SK-N-SH (cell line): ENCODE results near the gene CDKAL1. TPM values are rescaled to one million over a fixed set of nuclear protein-coding genes. Genes with fewer than 3 reads are reported as not detected.

Experiments used
- CTCF ChIA-PET: fragments of 300-600, 350-600 bp; formaldehyde crosslinking; extraction: SDS; loops from one replicate; lab custom pipeline; 2021; lab: Yijun Ruan, JAX
- POLR2A ChIA-PET: fragments of 350-600 bp; sonication (Branson Sonifier 250); formaldehyde crosslinking; extraction: SDS; loops from one replicate; lab custom pipeline; 2020; ENCODE audit warnings: antibody characterized with exemption, inconsistent platforms; lab: Yijun Ruan, JAX
- DNase-seq: peaks from one replicate; pipeline ENCODE4 v3.0.0; 2012
- H2AFZ ChIP-seq: fragments of 200-600 bp; sonication (generic); 2 replicates; pipeline ENCODE4 v1.8.1; 2016; ENCODE audit warnings: antibody characterized with exemption, mild to moderate bottlenecking, low read depth
- H3F3A ChIP-seq: fragments of 200-600 bp; sonication (generic); replicated peaks from 2 replicates; pipeline ENCODE3; 2016; ENCODE audit warnings: antibody characterized with exemption, mild to moderate bottlenecking; ENCODE audit not compliant: insufficient read depth
- H3K27ac ChIP-seq, 2 experiments: fragments of 200-500 bp in 1 of 2; fragments of 200-600 bp in 1 of 2; sonication (Bioruptor generic) in 1 of 2; sonication (generic), shearing (Covaris generic) in 1 of 2; 2 replicates each; pipeline versions ENCODE4 v1.5.1 to v1.6.1; 2014 to 2016; ENCODE audit warnings: low read depth in 2 of 2, inconsistent platforms in 1 of 2, low read length in 1 of 2, mild to moderate bottlenecking in 1 of 2, mixed read lengths in 1 of 2
- H3K27me3 ChIP-seq: fragments of 200-600 bp; sonication (generic), shearing (Covaris generic); 2 replicates; pipeline ENCODE4 v1.6.1; 2016; ENCODE audit warnings: mixed run types; ENCODE audit not compliant: insufficient read depth
- H3K36me3 ChIP-seq, 2 experiments: fragments of 200-500 bp in 1 of 2; fragments of 200-600 bp in 1 of 2; sonication (Bioruptor generic) in 1 of 2; sonication (generic) in 1 of 2; replicated peaks in 1 of 2; 2 replicates each; pipeline versions ENCODE3 to v1.5.1; 2014 to 2016; ENCODE audit warnings: low read length in 1 of 2, mild to moderate bottlenecking in 1 of 2; ENCODE audit not compliant: insufficient read depth in 2 of 2, control insufficient read depth in 1 of 2
- H3K4me1 ChIP-seq, 2 experiments: fragments of 200-500 bp in 1 of 2; fragments of 200-600 bp in 1 of 2; sonication (Bioruptor generic) in 1 of 2; sonication (generic), shearing (Covaris generic) in 1 of 2; 2 replicates each; pipeline versions ENCODE4 v1.5.1 to v1.6.1; 2014 to 2016; ENCODE audit warnings: low read depth in 1 of 2, low read length in 1 of 2, mixed run types in 1 of 2; ENCODE audit not compliant: insufficient read depth in 2 of 2, control insufficient read depth in 1 of 2
- H3K4me2 ChIP-seq: fragments of 200-600 bp; sonication (generic), shearing (Covaris generic); 2 replicates; pipeline ENCODE4 v1.6.1; 2017; ENCODE audit warnings: mixed run types
- H3K4me3 ChIP-seq, 2 experiments: fragments of 200-500 bp in 1 of 2; fragments of 200-600 bp in 1 of 2; sonication (Bioruptor generic) in 1 of 2; sonication (generic), shearing (Covaris generic) in 1 of 2; 2 replicates each; pipeline versions ENCODE4 v1.5.1 to v1.8.1; 2014 to 2016; ENCODE audit warnings: low read depth in 2 of 2, inconsistent platforms in 1 of 2, low read length in 1 of 2, mild to moderate bottlenecking in 1 of 2, mixed read lengths in 1 of 2, moderate library complexity in 1 of 2
- H3K79me2 ChIP-seq: fragments of 200-600 bp; sonication (generic); 2 replicates; pipeline ENCODE4 v1.8.1; 2017; ENCODE audit warnings: mild to moderate bottlenecking; ENCODE audit not compliant: insufficient read depth
- H3K9ac ChIP-seq: fragments of 200-600 bp; sonication (generic); 2 replicates; pipeline ENCODE4 v1.6.1; 2017; ENCODE audit warnings: mixed run types
- H3K9me2 ChIP-seq: fragments of 200-600 bp; sonication (generic); 2 replicates; pipeline ENCODE4 v1.6.1; 2017; ENCODE audit warnings: mixed run types
- H3K9me3 ChIP-seq: fragments of 200-600 bp; sonication (generic); 2 replicates; pipeline ENCODE4 v1.6.1; 2017; ENCODE audit warnings: mixed run types, mild to moderate bottlenecking, moderate library complexity
- H4K20me1 ChIP-seq: fragments of 200-600 bp; sonication (generic); 2 replicates; pipeline ENCODE4 v1.6.1; 2017; ENCODE audit warnings: mild to moderate bottlenecking, mixed run types; ENCODE audit not compliant: insufficient read depth
- CHD2 ChIP-seq: fragments of 150-350 bp; IDR thresholded peaks from 2 replicates; pipeline ENCODE4 v1.6.1; 2018; ENCODE audit warnings: low read length; ENCODE audit not compliant: partially characterized antibody
- FOXJ3 ChIP-seq: sonication (generic); formaldehyde crosslinking; IDR thresholded peaks from 2 replicates; pipeline ENCODE4 v1.5.1; 2020; ENCODE audit warnings: mild to moderate bottlenecking, missing genetic modification reagents
- MEF2A ChIP-seq: IDR thresholded peaks from 2 replicates; pipeline ENCODE4 v1.4.0; 2012; ENCODE audit warnings: low read depth, borderline replicate concordance
- MXI1 ChIP-seq: IDR thresholded peaks from 2 replicates; pipeline ENCODE4 v1.6.1; 2012; ENCODE audit warnings: mild to moderate bottlenecking, low read depth, low read length, improper control_type of control experiment
- NFIC ChIP-seq: IDR thresholded peaks from 2 replicates; pipeline ENCODE4 v1.4.0; 2012; ENCODE audit warnings: borderline replicate concordance
- POLR2AphosphoS5 ChIP-seq: IDR thresholded peaks from 2 replicates; pipeline ENCODE4 v1.6.1; 2012; ENCODE audit warnings: low read depth, low read length
- RAD21 ChIP-seq: IDR thresholded peaks from 2 replicates; pipeline ENCODE4 v1.6.1; 2012; ENCODE audit warnings: mild to moderate bottlenecking, low read length
- whole genome bisulfite sequencing: methylation state at CpG from one replicate; pipeline ENCODE4 v1.1.6; 2017; ENCODE audit warnings: low lambda C conversion rate; 5-methylcytosine and 5-hydroxymethylcytosine counted together
- polyA plus RNA-seq, 3 experiments: library from polyadenylated mRNA; depleted of rRNA; stranded (reverse); fragments of >200 nt; gene quantifications; 2 replicates each; pipeline ENCODE4 v1.2.3, GENCODE V29; 2012
- TF ChIP-seq, protein P1 (sequence below): IDR thresholded peaks from 2 replicates; pipeline ENCODE4 v1.4.0; 2012; ENCODE audit warnings: low read depth, borderline replicate concordance
- TF ChIP-seq, protein P2 (sequence below): fragments of 200-600 bp; sonication (generic); IDR thresholded peaks from 2 replicates; pipeline ENCODE4 v1.6.1; 2017; ENCODE audit warnings: antibody characterized with exemption, mild to moderate bottlenecking, moderate library complexity

Gene CDKAL1
- polyA plus RNA-seq, 1 of the 3 experiments (the other 2 are of a cell fraction): 2.6 TPM

DNA sequence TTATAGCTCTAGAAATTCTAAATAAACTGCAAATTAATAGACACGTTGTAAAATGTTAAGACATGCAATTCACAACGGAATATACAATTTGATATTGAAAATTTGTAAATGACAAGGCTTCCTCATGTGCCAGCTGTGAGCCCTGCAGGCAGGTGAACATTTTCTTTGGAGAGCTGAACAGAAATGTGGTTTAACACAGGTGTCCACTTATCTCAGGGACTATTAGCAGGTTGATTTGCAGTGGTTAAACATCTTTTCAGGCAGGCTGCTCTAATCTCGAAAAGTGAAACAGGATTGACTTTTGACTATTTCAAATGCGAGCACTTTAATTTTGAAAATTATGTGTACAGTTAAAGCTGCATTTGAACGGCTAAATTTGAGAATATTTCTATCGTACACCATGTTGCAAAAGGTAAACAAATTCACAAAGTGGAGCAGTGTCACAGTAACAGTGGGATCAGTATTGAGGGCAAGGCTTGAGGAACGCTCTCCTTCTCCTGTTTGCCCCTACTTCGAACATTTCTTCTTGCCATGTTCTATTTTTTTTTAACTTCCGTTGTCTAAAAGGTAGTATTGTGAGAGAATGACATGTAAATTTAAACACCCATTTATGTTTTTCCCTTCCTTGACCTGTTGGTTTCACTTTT is 210.8 kb downstream of the CDKAL1 start:
- Histone ChIP-seq H3K9me2 (no peaks in the 10 kb centered on the region), H3K36me3 (peaks cover 0 to 2% of the 10 kb centered on the region in 2 experiments), H4K20me1 (no peaks in the 10 kb centered on the region), H3F3A (no peaks in the 10 kb centered on the region), H3K4me2 (no peak overlapping the region), H3K9ac (no peak overlapping the region), H3K9me3 (no peaks in the 10 kb centered on the region), H3K79me2 (no peaks in the 10 kb centered on the region; the same call in 1 of the 2 replicates), H3K4me3 (no peak overlapping the region), H3K4me1 (peaks cover 0 to 11% of the 10 kb centered on the region in 2 experiments; a peak in 3 of 4 replicates), H3K27ac (no peak overlapping the region), H2AFZ (no peak overlapping the region), H3K27me3 (no peaks in the 10 kb centered on the region)
- ChIA-PET CTCF (no interaction called here), POLR2A (no interaction called here)
- 96% methylated on average over 9 of the region's 9 CpGs for WGBS
- TF ChIP-seq FOXJ3 (CRISPR knock-in tag) (no peak), NFIC (no peak), RAD21 (no peak), POLR2AphosphoS5 (no peak)
- TF ChIP-seq, protein P1, sequence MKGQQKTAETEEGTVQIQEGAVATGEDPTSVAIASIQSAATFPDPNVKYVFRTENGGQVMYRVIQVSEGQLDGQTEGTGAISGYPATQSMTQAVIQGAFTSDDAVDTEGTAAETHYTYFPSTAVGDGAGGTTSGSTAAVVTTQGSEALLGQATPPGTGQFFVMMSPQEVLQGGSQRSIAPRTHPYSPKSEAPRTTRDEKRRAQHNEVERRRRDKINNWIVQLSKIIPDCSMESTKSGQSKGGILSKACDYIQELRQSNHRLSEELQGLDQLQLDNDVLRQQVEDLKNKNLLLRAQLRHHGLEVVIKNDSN: no peak
- TF ChIP-seq, protein P2, sequence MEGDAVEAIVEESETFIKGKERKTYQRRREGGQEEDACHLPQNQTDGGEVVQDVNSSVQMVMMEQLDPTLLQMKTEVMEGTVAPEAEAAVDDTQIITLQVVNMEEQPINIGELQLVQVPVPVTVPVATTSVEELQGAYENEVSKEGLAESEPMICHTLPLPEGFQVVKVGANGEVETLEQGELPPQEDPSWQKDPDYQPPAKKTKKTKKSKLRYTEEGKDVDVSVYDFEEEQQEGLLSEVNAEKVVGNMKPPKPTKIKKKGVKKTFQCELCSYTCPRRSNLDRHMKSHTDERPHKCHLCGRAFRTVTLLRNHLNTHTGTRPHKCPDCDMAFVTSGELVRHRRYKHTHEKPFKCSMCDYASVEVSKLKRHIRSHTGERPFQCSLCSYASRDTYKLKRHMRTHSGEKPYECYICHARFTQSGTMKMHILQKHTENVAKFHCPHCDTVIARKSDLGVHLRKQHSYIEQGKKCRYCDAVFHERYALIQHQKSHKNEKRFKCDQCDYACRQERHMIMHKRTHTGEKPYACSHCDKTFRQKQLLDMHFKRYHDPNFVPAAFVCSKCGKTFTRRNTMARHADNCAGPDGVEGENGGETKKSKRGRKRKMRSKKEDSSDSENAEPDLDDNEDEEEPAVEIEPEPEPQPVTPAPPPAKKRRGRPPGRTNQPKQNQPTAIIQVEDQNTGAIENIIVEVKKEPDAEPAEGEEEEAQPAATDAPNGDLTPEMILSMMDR: no peak
- no peak for DNase-seq

DNA sequence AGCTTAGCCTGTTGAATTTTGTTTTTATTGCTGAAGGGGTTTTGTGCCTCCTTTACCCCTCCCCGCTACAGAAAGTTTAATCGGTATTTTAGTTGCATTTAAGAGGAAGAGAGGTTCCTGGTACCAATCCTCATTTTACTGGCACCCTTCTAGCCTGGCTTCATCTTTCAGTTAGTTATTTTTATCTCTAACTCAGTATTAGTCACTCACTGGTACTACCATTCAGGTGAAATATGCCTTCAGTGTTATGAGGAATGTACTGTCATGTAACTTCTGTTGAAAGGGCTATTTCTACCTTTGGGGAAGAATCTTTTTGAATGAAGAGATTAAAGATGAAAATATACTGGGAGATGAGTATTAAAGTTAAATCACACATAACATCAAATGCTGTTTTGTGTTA is 211.8 kb downstream of the CDKAL1 start:
- Histone ChIP-seq H3K27me3 (no peaks in the 10 kb centered on the region), H2AFZ (no peak overlapping the region), H4K20me1 (no peaks in the 10 kb centered on the region), H3K4me2 (no peak overlapping the region), H3K4me3 (no peak overlapping the region), H3K9ac (no peak overlapping the region), H3K4me1 (peaks cover 0 to 11% of the 10 kb centered on the region in 2 experiments; a peak in 3 of 4 replicates), H3F3A (no peaks in the 10 kb centered on the region), H3K79me2 (no peaks in the 10 kb centered on the region; the same call in 1 of the 2 replicates), H3K36me3 (no peaks in the 10 kb centered on the region), H3K9me2 (no peaks in the 10 kb centered on the region), H3K9me3 (no peaks in the 10 kb centered on the region)
- no peak for DNase-seq
- ChIA-PET POLR2A (no interaction called here), CTCF (no interaction called here)
- WGBS: 94% methylated on average over 2 of the region's 2 CpGs
- no peak for TF ChIP-seq MXI1
- no peak for TF ChIP-seq CHD2
- TF ChIP-seq MEF2A: 0 out of 2 replicates have a peak, but pooled peaks have one; percentile 22
- TF ChIP-seq, all 33 proteins: peak for 1
- no peak overlapping the region for H3K27ac ChIP-seq
